C4-2B (cell line): ENCODE results near the gene TRIM42.

Experiments
- CTCF ChIP-seq: fragments of 450-650 bp; conservative IDR thresholded peaks from 2 replicates; pipeline ENCODE4 v1.5.1; 2017; ENCODE audit warnings: mild to moderate bottlenecking
- ZFX ChIP-seq: fragments of 450-650 bp; IDR thresholded peaks from 2 replicates; pipeline ENCODE4 v1.6.1; 2017

DNA sequence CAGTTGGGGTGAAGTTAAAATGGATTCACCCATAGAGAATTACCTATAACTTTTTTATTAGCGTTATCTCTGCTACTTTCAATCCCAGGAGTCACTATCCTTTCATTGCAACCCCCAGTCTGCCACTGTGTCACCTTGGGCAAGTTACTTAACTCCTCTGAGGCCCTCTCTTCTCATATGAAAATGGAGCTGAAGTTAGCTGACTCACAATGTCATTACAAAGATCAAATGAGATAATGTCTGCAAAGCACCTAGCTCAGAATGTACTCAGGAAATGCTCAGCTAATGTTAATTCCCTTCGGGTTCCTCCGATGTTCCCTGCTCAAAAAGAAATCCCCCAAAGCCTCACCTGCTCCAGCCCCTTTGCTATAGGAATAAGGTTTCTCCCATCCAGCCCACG lies 50.0 kb downstream of the TRIM42 start:
- TF ChIP-seq CTCF (no peak), ZFX (no peak)
